Motor neuron (in vitro differentiated cells): ENCODE data around the gene ACOD1. TPM values are rescaled to one million over a fixed set of nuclear protein-coding genes. Genes with fewer than 3 reads are reported as not detected.

ENCODE experiments used
- ATAC-seq, 8 experiments: fragments of 200-7000 bp; cut with Tn5 transposase; replicated peaks in 6 of 8; 2 replicates each; pipeline ENCODE4 v1.8.0; 2021; ENCODE audit warnings: mild to moderate bottlenecking in 8 of 8, moderate library complexity in 8 of 8
- H3K27ac ChIP-seq, 2 donors: fragments of 250-450 bp; sonication (Bioruptor Pico); 2 replicates each; pipeline ENCODE4 v1.9.0; 2021; ENCODE audit warnings: antibody characterized with exemption in 2 of 2, mild to moderate bottlenecking in 2 of 2, moderate library complexity in 1 of 2
- H3K4me1 ChIP-seq, 2 donors: fragments of 250-450 bp; sonication (Bioruptor Pico); replicated peaks in 1 of 2; 2 replicates each; pipeline ENCODE4 v1.6.1; 2021; ENCODE audit warnings: antibody characterized with exemption in 2 of 2, mild to moderate bottlenecking in 2 of 2, moderate library complexity in 1 of 2
- H3K4me3 ChIP-seq, 5 donors: fragments of 250-450 bp; sonication (Bioruptor Pico); 2 replicates each; pipeline ENCODE4 v1.9.0; 2021; ENCODE audit warnings: antibody characterized with exemption in 5 of 5, mild to moderate bottlenecking in 5 of 5, moderate library complexity in 4 of 5
- WGBS, 10 experiments: fragments of 450-650 bp; shearing (Covaris generic); methylation state at CpG; one replicate each; pipeline ENCODE4 v1.0.0; 2022; 5-methylcytosine and 5-hydroxymethylcytosine counted together
- in situ Hi-C, 9 experiments: fragments of 400-800 bp; cut with MboI; loops; one replicate each; pipeline ENCODE4 v1.15.0; 2021; ENCODE audit warnings: low sequenced_read_pairs in 9 of 9, low pct_unique_long_range_greater_than_20kb in 2 of 9; ENCODE audit not compliant: unreplicated experiment in 9 of 9
- total RNA-seq, 8 experiments: library from RNA; unstranded; fragments of 300-600 nt; gene quantifications; 2 replicates each; pipeline versions ENCODE4 v1.2.3 to v1.2.4, GENCODE V29; 2022

The ACOD1 gene
- total RNA-seq, 8 experiments from 2014 or later = 0.14 TPM; not detected in 7

GRCh38 chr13:76976929-76977328, 28.6 kb downstream of the ACOD1 start:
- H3K4me3 ChIP-seq = no peak overlapping the region
- no peak for ATAC-seq
- no peak overlapping the region for H3K27ac ChIP-seq
- in situ Hi-C loops = no loop called here
- WGBS, 10 experiments = 33 to 100% (median 93%) methylated on average over 1 to 5 of the region's 5 CpGs; no CpG with 5 or more reads in 4 of the 10 experiments
- peaks cover 0 to 6% of the 10 kb centered on the region in 2 donors for H3K4me1 ChIP-seq

- 0 to 28% (median 12%) methylated on average over 1 to 27 of the region's 34 CpGs; no CpG with 5 or more reads in 2 of the 10 experiments for WGBS, 10 experiments
- Histone ChIP-seq H3K27ac (no peak overlapping the region), H3K4me1 (no peaks in the 10 kb centered on the region), H3K4me3 (peak overlapping the region; percentile 2 to 32 (median 18))
- in situ Hi-C loops = no loop called here
- ATAC-seq = peak; percentile 98 to 100 (median 100)
Measured at GRCh38 chr13:76980075-76980718, 31.9 kb downstream of the ACOD1 start.

- in situ Hi-C loops = no loop called here
- WGBS, 10 experiments = 33 to 75% (median 60%) methylated on average over 1 to 6 of the region's 6 CpGs; no CpG with 5 or more reads in 2 of the 10 experiments
- no peak overlapping the region for H3K4me3 ChIP-seq
- no peak overlapping the region for H3K27ac ChIP-seq
- no peaks in the 10 kb centered on the region for H3K4me1 ChIP-seq
- ATAC-seq = no peak
Measured at GRCh38 chr13:76982061-76982460, 33.8 kb downstream of the ACOD1 start.

- Histone ChIP-seq H3K4me3 (no peak overlapping the region), H3K4me1 (no peaks in the 10 kb centered on the region), H3K27ac (no peak overlapping the region)
- 0 to 100% (median 75%) methylated on average over 1 to 5 of the region's 5 CpGs; no CpG with 5 or more reads in 1 of the 10 experiments for WGBS, 10 experiments
- no peak for ATAC-seq
- in situ Hi-C loops = no loop called here
Measured at GRCh38 chr13:76983676-76984075, 35.4 kb downstream of the ACOD1 start.

GRCh38 chr13:76991432-76991795, 43.1 kb downstream of the ACOD1 start:
- peak overlapping the region; percentile 78 to 88 for H3K27ac ChIP-seq
- WGBS, 10 experiments = 57 to 74% (median 70%) methylated on average over 3 to 10 of the region's 15 CpGs; no CpG with 5 or more reads in 5 of the 10 experiments
- H3K4me1 ChIP-seq = peaks cover 12 to 13% of the 10 kb centered on the region in 2 donors
- in situ Hi-C loops = no loop called here
- ATAC-seq = peak in 7 of 8 experiments; percentile 1 to 11 (median 2)
- H3K4me3 ChIP-seq = peak overlapping the region; percentile 69 to 91 (median 75)

GRCh38 chr13:76991796-76992547, 43.7 kb downstream of the ACOD1 start, which contains the start of gene CLN5:
CLN5 (plus strand) TSS chr13:76992081; CDS start chr13:76992099, 18 bp downstream.
- peak; percentile 94 to 99 (median 98) for ATAC-seq
- H3K27ac ChIP-seq = peak within 1 kb of the TSS; percentile 78 to 88
- in situ Hi-C loops = no loop called here
- peaks cover 12 to 13% of the 10 kb centered on the region in 2 donors for H3K4me1 ChIP-seq
- peak within 1 kb of the TSS; percentile 69 to 91 (median 75) for H3K4me3 ChIP-seq
- WGBS, 10 experiments = 0 to 3% (median 0%) methylated on average over 1 to 13 of the region's 73 CpGs; no CpG with 5 or more reads in 5 of the 10 experiments

GRCh38 chr13:76992548-76993001, 44.3 kb downstream of the ACOD1 start:
- in situ Hi-C loops = no loop called here
- WGBS, 10 experiments = 0 to 4% (median 1%) methylated on average over 3 to 17 of the region's 20 CpGs; no CpG with 5 or more reads in 2 of the 10 experiments
- H3K4me1 ChIP-seq = peaks cover 12 to 13% of the 10 kb centered on the region in 2 donors
- peak in 6 of 8 experiments; percentile 1 to 11 (median 6) for ATAC-seq
- H3K27ac ChIP-seq = peak overlapping the region; percentile 78 to 88
- peak overlapping the region; percentile 69 to 91 (median 75) for H3K4me3 ChIP-seq

GRCh38 chr13:76993021-76993420, 44.7 kb downstream of the ACOD1 start:
- peaks cover 12 to 13% of the 10 kb centered on the region in 2 donors for H3K4me1 ChIP-seq
- H3K27ac ChIP-seq = no peak overlapping the region
- peak overlapping the region; percentile 69 to 91 (median 75) for H3K4me3 ChIP-seq
- 17 to 54% (median 40%) methylated on average over 1 to 3 of the region's 3 CpGs; no CpG with 5 or more reads in 1 of the 10 experiments for WGBS, 10 experiments
- in situ Hi-C loops = no loop called here
- no peak for ATAC-seq

GRCh38 chr13:76993473-76993872, 45.2 kb downstream of the ACOD1 start:
- no peak for ATAC-seq
- Histone ChIP-seq H3K4me1 (peaks cover 12 to 13% of the 10 kb centered on the region in 2 donors), H3K27ac (no peak overlapping the region), H3K4me3 (peak overlapping the region in 4 of 5 donors; percentile 69 to 87 (median 74))
- in situ Hi-C loops = no loop called here
- 77 to 97% (median 88%) methylated on average over 4 to 5 of the region's 5 CpGs; no CpG with 5 or more reads in 1 of the 10 experiments for WGBS, 10 experiments

GRCh38 chr13:76994281-76994680, 46.0 kb downstream of the ACOD1 start:
- 72 to 100% (median 93%) methylated on average over 1 to 3 of the region's 3 CpGs for WGBS, 10 experiments
- Histone ChIP-seq H3K27ac (no peak overlapping the region), H3K4me1 (peaks cover 12 to 13% of the 10 kb centered on the region in 2 donors), H3K4me3 (no peak overlapping the region)
- no peak for ATAC-seq
- in situ Hi-C loops = no loop called here

GRCh38 chr13:77000475-77000874, 52.2 kb downstream of the ACOD1 start:
- H3K4me1 ChIP-seq = no peaks in the 10 kb centered on the region
- 0 to 100% (median 100%) methylated on average over 1 of the region's 1 CpG for WGBS, 10 experiments
- H3K4me3 ChIP-seq = no peak overlapping the region
- in situ Hi-C loops = no loop called here
- ATAC-seq = peak in 1 of 8 experiments; percentile 11
- H3K27ac ChIP-seq = no peak overlapping the region

- no peak for ATAC-seq
- 50 to 93% (median 83%) methylated on average over 2 to 4 of the region's 4 CpGs; no CpG with 5 or more reads in 3 of the 10 experiments for WGBS, 10 experiments
- in situ Hi-C loops = no loop called here
- Histone ChIP-seq H3K4me3 (no peak overlapping the region), H3K4me1 (no peaks in the 10 kb centered on the region), H3K27ac (no peak overlapping the region)
Measured at GRCh38 chr13:77001540-77001939, 53.2 kb downstream of the ACOD1 start.
